Myocyte (in vitro differentiated cells): ENCODE results near the gene CMPK2. TPM values are rescaled to one million over a fixed set of nuclear protein-coding genes. Genes with fewer than 3 reads are reported as not detected.
"Not testable (repeated sequence)": the region's sequence is repeated elsewhere in the genome, so short reads cannot be mapped to it uniquely, and the experiment has no call there.

Source experiments
- DNase-seq: peaks from one replicate; pipeline ENCODE4 v3.0.0-alpha.2; 2012; ENCODE audit warnings: low read depth
- total RNA-seq: library from RNA; depleted of rRNA; stranded (reverse); fragments of >200 nt; gene quantifications from 2 replicates; pipeline ENCODE4 v1.2.3, GENCODE V29; 2014

Gene CMPK2
- total RNA-seq, 1 donor from 2014 or later, result 0.51 TPM

DNA sequence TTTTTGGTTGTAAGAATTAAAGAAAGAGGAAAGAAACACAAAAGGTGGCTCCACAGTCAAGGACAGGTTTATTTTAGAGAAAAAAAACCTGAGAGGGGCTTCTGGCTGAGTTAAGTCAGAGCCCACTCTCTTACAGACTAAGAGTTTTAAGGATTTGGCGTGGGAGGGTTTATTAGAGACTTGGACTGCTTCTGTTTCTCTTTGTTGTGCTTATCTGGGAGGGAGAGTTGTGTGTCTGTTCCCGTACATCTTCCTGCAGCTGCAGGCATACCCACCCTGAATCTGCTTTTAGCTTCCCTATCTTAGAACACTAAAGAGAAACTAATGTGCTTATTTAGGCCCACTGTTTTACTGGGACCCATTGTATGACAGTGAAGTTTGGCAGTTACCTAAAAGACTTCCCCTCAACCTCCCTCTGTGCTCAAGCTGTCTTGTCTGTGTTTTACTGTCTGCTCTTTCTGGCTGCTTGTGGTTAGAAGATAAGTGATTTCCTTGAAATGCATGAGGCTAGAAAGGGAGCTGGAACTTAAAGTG lies 14.6 kb upstream of the CMPK2 start:
- DNase-seq, result no peak

DNA sequence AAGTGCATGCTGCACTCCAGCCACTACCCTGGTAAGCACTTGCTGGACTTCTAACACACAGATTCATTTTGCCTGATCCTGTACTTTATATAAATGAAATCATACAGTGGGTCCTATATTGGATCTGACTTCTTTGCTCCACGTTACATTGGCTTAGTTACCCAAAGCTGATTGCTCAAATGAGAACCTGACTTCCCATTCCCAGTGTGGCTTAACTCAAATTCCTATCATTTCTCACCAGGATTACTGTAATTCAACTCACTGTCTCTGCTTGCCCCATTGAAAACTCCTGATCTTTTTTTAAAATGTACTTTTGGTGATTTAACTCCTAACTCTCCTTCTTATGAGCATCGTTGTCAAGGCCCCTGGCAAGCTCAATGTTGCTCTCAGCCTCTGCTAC lies 13.3 kb upstream of the CMPK2 start:
- DNase-seq, result no peak

DNA sequence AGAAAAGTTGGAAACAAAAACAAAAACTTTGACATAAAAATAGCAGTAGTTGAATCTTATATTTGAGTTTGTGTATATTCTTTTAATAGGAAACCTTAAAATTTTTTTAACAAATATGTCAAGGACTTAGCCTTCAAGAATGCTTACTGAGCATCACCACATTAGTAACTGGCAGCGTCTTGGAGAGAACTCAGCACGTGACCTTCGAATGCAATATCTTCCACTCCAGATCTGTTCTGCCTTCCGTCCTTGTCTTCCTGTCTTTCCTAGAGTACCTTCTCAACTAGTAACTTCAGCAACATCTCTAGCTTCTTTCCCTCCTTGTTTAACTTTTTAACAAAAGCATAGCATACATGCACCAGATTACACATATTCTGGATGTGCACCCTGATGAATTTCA lies 12.8 kb upstream of the CMPK2 start:
- DNase-seq, result no peak

DNA sequence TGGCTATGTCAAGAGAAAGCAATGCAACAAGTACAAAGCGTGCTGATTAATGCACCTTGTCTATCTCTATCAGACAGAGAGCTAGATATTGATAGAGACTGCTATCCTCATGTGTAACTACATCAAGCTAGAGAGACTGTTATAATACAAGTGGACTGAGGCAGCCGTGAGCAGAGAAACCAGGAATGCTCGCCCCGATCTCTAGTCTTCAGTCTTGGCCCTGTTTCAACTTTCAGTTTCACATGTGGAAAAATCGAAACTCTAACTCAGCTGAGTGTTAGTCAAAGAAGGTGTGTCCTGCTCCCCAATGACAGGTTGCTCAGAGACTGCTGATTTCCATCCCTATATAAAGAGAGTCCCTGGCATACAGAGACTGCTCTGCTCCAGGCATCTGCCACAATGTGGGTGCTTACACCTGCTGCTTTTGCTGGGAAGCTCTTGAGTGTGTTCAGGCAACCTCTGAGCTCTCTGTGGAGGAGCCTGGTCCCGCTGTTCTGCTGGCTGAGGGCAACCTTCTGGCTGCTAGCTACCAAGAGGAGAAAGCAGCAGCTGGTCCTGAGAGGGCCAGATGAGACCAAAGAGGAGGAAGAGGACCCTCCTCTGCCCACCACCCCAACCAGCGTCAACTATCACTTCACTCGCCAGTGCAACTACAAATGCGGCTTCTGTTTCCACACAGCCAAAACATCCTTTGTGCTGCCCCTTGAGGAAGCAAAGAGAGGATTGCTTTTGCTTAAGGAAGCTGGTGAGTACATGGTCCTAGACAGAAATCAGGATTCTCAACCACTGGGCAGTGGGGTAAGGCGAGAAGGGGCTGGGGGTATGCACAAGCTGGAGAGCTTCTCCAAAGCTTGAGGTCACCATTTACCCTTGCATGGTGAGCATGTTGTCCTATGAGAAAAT lies 11.9 kb upstream of the CMPK2 start, which contains the start of gene RSAD2:
TSS of gene RSAD2 (plus strand) at position 376 of the 903 bp plus-strand sequence. CDS start at position 400, 24 bp downstream.
- no peak for DNase-seq

DNA sequence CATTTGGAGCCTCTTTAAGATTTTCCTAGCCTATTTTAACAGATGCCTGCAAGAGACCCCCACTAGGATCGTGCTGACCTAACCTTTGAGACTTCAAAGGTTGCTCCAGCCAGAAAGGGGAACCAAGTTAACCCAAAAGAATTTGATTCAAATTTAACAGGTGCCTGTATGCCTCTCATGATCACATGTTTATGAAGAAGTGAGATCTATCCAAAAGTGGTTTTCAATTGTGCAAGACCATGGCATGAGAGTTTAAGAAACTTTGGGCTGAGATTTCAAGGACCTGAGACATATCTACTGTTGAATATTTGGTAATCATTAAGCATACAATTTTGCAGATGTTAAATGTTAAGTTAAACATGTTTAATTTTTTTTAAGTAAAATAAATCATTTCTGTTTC lies 10.6 kb upstream of the CMPK2 start:
- DNase-seq, result no peak

DNA sequence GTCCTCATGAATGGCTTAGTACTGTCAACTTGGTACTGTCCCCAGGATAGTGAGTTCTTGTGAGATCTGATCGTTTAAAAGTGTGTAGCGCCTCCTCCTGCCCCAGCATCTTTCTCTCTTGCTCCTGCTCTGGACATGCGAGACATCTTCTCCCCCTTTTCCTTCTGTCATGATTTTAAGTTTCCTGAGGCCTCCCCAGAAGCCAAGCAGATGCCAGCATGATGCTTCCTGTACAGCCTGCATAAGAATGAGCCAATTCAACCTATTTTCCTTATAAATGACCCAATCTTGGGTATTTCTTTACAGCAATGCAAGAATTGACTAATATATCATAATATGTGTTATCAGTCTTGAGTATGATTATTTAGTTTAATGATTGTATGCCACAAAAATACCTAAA lies 8.3 kb upstream of the CMPK2 start:
- no peak for DNase-seq

DNA sequence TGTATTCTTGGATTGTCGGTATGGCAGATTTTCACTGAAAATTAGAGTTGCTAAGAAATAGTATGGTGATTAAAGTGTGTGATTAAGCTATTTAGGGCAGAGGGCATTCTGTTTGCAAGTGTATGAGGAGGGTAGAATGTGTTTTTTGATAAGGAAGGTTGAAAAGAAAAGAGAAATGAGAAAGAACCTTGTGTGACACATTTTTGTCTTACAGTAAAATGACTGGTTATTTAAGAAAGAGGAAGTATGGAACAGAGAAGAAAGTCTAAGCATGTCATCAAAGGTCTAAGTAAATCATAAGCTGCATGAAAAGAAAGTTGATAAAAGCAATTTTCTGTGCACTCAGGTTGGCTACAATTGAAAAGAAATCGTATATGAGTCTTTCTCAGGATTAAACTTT lies 6.7 kb upstream of the CMPK2 start:
- DNase-seq, result no peak

DNA sequence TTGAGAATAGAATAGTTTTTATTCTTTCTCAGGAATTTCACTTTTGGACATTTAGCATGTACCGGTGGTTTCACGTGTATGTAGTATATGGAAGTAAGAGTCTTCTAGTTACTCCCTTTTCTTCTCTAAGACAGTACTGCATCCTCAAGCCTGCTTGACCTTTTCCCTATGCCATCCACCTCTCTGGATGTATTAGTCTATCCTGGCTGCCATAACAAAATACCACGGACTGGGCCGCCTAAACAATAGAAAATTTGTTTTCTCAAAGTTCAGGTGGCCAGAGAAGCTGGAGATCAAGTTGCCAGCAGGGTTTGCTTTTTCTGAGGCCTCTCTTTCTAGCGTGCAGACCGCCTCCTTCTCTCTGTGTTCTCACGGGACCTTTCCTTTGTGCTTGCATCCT lies 1.3 kb upstream of the CMPK2 start:
- DNase-seq, result no peak

DNA sequence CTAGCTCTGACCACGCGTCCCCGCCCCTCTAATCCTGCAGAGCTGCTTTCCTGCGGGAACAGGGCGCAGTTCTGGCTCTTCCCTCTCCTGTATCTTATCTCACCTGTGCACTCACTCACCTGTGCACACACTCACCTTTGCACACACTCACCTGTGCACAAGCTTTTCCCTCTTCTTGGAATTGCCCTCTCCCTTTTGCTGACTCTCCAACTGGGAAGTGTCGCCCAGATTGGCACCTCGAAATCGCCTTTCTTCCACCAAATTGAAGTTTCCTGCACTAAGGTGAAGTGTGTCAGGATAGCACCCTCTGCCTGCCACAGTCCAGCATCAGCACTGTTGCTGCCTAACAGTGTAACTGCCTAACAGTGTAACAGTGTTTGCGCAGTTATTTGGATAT lies 566 bp upstream of the CMPK2 start:
- DNase-seq, result no peak

DNA sequence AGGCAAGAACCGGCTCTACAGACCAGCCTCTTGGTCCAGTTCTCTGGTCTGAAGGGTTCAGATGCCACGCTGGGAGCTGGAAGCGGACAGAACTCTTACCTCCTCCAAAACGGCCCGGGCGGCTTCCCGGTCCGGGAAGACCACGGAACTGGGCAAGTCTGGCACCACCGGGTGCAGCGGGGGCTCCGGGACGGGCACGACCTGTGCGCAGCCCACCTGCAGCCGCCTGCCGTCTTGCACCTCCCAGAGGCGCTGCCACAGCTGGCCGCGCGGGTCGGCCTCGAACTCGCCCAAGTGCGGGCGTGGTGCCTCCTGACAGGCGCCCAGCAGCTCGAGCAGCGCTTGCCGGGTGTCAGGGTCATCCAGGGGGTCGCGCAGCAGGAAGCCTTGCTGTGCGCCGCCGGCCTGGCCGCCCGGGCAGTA lies 773 bp downstream of the CMPK2 start:
- DNase-seq, result no peak

DNA sequence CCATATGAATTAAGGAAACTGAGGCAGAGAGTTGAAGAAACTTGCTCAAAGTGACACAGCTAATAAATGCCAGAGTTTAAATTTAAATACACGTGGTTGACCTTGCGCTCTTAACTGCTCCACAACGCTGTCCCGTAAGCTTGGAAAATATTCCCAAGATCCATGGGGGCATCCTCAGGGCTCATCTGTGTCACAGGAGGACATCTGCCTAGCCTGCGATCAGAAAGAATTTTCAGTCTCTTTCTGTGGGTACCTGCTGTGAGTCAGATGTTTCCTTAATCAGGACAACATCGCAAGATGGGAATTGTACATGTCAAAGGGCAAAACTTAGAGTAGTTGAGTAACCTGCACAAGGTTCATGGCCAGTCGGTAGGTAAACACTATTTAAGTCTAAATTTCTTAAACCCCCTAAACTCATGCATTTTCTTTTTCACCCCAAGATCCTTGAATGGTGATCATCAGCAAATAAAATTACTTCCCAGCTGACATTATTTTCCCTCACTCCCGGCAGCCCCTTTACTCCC lies 1.4 kb downstream of the CMPK2 start:
- DNase-seq, result no peak

DNA sequence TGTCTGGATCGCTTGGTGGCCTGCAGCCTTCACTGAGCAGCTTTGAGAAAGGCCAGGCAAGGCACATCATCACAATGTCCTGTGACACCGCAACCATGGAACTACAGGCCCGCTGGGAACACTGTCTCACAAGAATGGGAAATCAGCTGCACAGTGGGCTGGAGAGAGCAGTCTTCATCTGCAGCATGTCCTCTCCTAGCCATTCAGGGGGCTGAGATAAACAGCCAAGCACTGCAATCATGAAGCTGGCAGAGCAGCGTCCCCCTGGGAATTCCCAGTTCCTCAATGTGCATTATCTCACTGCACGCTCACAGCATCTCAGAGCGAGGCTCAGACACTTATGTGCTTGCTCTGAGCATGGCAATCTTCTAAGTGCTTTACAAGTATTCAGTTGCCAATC lies 1.9 kb downstream of the CMPK2 start:
- no peak for DNase-seq

DNA sequence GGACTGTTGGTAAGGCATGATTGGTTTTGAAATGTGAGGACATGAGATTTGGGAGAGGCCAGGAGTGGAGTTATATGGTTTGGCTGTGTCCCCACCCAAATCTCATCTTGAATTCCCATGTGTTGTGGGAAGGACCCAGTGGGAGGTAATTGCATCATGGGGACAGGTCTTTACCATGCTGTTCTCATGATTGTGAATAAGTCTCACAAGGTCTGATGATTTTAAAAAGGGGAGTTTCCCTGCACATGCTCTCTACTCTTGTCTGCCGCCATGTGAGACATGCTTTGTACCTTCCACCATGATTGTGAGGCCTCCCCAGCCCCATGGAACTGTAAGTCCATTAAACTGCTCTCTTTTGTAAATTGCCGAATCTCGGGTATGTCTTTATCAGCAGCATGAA lies 5.4 kb downstream of the CMPK2 start:
- no peak for DNase-seq

DNA sequence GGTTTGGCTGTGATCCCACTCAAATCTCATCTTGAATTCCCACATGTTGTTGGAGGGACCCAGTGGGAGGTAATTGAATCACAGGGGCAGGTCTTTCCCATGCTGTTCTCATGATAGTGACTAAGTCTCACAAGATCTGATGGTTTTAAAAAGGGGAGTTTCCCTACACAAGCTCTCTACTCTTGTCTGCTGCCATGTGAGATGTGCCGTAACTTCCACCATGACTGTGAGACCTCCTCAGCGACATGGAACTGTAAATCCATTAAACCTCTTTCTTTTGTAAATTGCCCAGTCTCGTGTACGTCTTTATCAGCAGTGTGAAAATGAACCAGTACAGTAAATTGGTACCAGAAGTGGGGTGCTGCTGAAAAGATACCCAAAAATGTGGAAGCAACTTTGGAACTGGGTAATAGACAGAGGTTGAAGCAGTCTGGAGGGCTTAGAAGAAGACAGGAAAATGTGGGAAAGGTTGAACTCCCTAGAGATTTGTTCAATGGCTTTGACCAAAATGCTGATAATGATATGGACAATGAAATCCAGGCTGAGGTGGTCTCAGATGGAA lies 7.2 kb downstream of the CMPK2 start:
- DNase-seq, result not testable (repeated sequence)

DNA sequence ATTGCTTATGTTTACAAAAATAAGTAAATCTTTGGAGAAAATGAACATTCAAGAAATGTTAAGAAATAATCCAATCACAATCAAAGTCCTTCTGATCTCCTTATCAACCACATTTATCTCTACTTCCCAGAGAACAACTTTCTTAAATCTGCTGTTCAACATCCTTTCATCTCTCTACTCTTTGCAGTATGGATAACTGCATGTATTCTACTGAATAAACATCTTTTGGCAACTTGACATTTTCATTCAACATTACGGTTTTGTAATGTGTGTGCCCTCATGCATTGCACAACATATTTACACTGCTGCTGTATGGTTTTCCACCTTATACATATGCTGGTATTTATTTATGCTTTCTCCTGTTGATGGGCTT lies 9.2 kb downstream of the CMPK2 start:
- DNase-seq, result no peak

DNA sequence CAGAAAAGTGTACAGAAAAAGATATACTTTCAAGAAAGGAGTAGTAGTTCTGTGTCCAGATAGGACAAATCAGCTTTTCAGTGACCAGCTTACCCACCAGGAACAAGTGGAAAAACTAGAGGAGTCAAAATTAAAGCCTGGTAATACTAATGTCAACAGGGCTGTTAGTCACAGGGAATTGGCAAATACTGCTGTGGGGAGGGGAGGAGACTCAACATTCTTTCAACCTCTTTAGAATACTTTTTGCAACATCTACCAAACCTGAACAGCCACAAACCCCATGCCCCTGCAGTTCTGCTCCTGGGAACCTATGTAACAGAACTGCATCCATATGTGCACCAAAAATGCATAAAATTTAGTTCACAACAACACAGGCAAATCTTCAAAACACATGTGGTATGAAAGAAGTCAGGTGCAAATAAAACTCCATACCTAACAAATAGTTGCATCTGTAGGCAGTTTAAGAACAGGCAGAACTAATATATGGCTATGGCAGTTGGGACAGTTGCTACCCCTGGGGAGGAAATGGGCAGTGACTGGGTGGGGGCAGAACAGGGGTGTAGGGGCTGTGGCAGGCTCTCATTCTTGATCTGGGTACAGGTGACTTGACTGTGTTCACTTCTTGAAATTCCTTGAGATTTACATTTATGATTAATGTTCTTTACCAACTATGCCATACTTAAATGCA lies 9.7 kb downstream of the CMPK2 start:
- DNase-seq, result no peak

DNA sequence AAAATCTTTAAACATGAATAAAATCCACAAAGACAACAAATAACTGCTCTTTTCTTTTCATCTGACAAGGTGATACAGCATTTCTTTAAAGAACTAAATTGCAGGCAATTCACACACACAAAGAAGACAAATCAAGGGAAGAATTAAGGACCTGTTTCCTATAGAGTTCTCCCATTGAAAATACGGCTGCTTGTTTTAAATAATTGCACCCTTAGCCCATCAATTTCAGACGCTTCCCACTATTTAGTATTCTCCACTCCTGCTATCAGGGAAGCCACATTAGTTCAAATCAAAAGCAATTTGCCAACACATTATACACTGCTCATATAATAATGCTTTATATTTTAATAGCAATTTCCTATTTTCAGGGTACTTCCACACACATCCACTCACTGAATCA lies 11.3 kb downstream of the CMPK2 start:
- DNase-seq, result no peak

DNA sequence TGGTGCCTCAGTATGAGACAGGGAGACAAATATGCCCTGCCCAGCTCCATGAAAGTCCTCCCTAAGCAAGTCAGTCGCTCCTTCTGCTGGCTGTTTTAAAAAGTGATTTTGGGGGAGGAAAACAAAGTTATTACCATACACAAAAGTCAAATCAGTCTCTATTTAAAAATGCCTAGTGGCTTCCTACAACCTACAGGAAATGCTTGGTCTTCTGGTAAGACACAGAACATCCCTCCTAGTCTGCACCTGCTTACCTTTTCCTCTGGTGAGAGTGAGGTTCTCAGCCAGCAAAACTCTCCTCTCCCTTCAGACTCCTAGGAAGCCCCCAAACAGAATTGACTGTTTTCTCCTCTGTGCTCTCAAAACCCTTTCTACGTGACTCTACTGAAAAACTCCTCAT lies 13.5 kb downstream of the CMPK2 start:
- DNase-seq, result no peak

DNA sequence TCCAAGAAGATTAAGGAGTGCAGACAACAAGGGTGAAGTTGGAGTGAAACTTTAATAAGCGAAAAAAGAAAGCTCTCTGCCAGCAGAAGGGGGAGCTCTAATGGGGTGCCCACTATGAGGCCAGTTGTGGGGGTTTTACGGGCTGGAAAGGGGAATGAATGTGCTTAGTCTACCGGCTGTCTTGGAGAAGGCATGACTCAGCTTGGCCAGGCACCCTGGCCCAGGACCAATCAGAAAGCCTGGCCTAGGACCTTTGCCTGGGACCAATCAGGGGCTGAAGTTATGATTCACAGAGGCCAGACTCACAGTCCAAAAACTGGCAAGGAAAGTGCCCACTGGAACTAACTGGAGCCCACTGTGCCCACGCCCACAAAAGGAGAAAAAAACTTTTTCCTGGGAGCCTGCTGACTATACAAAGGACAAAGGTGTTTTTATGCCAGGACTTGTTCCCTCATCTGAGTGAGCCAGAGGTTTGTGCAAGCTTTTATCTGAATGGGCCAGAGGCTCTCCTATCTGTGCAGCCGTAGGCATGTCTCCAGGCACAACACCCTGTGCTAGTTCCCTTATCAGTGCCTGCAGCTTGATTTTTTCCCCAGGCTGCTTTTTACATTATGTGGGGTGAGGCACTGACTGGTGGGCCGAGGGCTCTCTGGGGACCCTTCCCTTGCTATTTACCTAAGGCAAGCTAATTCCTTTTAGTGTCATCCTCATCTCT lies 18.6 kb downstream of the CMPK2 start:
- no peak for DNase-seq

DNA sequence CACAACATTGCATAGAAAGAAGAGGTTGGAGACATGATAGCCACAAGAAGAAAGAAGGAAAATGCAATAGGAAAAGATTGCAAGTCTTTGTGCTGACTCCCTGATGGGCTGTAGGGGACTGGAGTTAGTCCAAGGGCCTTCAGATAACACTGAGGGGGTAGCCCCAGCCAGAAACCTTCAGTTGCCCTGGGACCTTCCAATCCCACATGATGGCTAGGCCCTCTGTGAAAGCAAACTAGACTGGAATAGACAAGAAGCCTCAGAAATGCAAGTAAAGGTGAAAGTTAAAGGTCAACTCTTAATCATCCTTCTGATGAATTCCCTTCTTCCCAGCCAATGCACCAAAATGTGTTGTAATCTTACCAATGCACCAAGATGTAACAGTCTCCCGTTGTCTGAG lies 19.2 kb downstream of the CMPK2 start:
- DNase-seq, result no peak

DNA sequence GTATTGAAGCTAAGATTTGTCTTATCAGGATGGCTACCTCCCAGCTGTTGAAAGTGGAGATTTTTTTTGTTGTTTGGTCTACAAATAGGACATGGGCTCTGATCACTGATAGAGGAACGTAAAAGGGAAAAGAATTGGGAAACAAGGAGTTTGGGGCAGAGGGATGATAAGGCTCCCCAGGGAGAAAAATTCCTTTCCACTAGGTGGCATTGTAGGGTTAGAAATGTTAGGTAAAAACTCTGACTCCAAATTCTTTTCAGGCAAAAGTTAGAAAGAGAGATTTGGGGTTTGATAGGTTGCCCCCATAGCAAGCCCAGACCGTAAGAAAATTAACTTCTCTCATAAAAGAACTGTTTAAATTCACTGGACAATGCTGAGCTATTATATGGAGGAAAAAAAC lies 19.8 kb downstream of the CMPK2 start:
- DNase-seq, result no peak
